ENCODE data around the gene FAH. TPM values are rescaled to one million over a fixed set of nuclear protein-coding genes. Genes with fewer than 3 reads are reported as not detected.

The FAH gene
- total and polyA plus RNA-seq, 2 donors (not counting 3 experiments of a cell fraction or from before 2014, with no cell fraction given), result 18.2 to 18.7 TPM

- Histone ChIP-seq H3K9ac (replicated peaks; ENCODE audit: extremely low read depth, insufficient read depth, low read length) (no peak overlapping the region), H2AFZ (ENCODE audit: low read depth, low read length) (no peak overlapping the region), H3K4me2 (ENCODE audit: insufficient read depth, low read length) (no peak overlapping the region), H3K27me3 (ENCODE audit: control insufficient read depth in 2 of 2, insufficient read depth in 2 of 2, low read length in 2 of 2) (peaks cover 0 to 2% of the 10 kb centered on the region in 2 experiments), H3K27ac (ENCODE audit: insufficient read depth, low read depth, low read length) (no peak overlapping the region), H3K4me1 (ENCODE audit: control insufficient read depth, extremely low read depth, insufficient read depth, low read length) (peaks cover 9% of the 10 kb centered on the region), H3K9me3 (replicated peaks; ENCODE audit: control insufficient read depth, insufficient read depth, low read length) (no peaks in the 10 kb centered on the region), H3K36me3 (ENCODE audit: control insufficient read depth in 2 of 2, extremely low read depth in 1 of 2, insufficient read depth in 2 of 2, low read length in 2 of 2) (no peaks in the 10 kb centered on the region), H3K4me3 (replicated peaks in 1 of 3; ENCODE audit: insufficient read depth in 1 of 3, low read depth in 1 of 3, low read length in 3 of 3) (no peak overlapping the region), H4K20me1 (replicated peaks; ENCODE audit: control insufficient read depth, extremely low read depth, insufficient read depth, low read length) (no peaks in the 10 kb centered on the region), H3K79me2 (ENCODE audit: control insufficient read depth, insufficient read depth, low read length) (no peaks in the 10 kb centered on the region), H3K9me1 (replicated peaks; ENCODE audit: control insufficient read depth, extremely low read depth, insufficient read depth, low read length) (no peaks in the 10 kb centered on the region)
- FAIRE-seq, result no peak
- no TSS peak for BruUV-seq (replicated peaks)
- TF ChIP-seq POLR2A (IDR thresholded peaks at IDR 0.05; ENCODE audit: low read depth, low read length) (no peak), GATA2 (IDR thresholded peaks at IDR 0.05; ENCODE audit: insufficient read depth, insufficient read length, low read depth, low read length) (no peak), FOS (IDR thresholded peaks at IDR 0.05; ENCODE audit: borderline replicate concordance, insufficient read depth, low read length) (no peak), POLR2AphosphoS5 (IDR thresholded peaks at IDR 0.05; ENCODE audit: insufficient read depth, low read depth, low read length) (no peak), JUN (IDR thresholded peaks at IDR 0.05; ENCODE audit: borderline replicate concordance, insufficient read depth, insufficient read length, low read depth) (no peak), EZH2 (IDR thresholded peaks at IDR 0.05; ENCODE audit: borderline replicate concordance, low read depth, low read length, severe bottlenecking) (no peak), MYC (IDR thresholded peaks at IDR 0.05; ENCODE audit: low read depth, low read length) (no peak)
- TF ChIP-seq, protein P1, sequence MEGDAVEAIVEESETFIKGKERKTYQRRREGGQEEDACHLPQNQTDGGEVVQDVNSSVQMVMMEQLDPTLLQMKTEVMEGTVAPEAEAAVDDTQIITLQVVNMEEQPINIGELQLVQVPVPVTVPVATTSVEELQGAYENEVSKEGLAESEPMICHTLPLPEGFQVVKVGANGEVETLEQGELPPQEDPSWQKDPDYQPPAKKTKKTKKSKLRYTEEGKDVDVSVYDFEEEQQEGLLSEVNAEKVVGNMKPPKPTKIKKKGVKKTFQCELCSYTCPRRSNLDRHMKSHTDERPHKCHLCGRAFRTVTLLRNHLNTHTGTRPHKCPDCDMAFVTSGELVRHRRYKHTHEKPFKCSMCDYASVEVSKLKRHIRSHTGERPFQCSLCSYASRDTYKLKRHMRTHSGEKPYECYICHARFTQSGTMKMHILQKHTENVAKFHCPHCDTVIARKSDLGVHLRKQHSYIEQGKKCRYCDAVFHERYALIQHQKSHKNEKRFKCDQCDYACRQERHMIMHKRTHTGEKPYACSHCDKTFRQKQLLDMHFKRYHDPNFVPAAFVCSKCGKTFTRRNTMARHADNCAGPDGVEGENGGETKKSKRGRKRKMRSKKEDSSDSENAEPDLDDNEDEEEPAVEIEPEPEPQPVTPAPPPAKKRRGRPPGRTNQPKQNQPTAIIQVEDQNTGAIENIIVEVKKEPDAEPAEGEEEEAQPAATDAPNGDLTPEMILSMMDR (IDR thresholded peaks at IDR 0.05; ENCODE audit: extremely low read depth in 1 of 2, insufficient read depth in 1 of 2, low read depth in 1 of 2, low read length in 2 of 2), result no peak
- TF ChIP-seq, protein P2, sequence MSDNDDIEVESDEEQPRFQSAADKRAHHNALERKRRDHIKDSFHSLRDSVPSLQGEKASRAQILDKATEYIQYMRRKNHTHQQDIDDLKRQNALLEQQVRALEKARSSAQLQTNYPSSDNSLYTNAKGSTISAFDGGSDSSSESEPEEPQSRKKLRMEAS (IDR thresholded peaks at IDR 0.05; ENCODE audit: insufficient read depth, insufficient read length), result no peak
- ChIA-PET CTCF (interaction anchor here (5.8 kb wide), 1 partner anchor 19 kb away, joined by 30 read pairs; no protein-coding TSS in a partner anchor), POLR2A (no interaction called here)
- dilution Hi-C loops (cut with MboI; ENCODE audit: extremely low pct_ligation_motif_present, low sequenced_read_pairs), result no loop called here
- intact Hi-C loops (cut with micrococcal nuclease), result no loop called here
- no peak for DNase-seq (ENCODE audit: low read depth, low spot score)
Measured at GRCh38 chr15:80154336-80154735, 1.5 kb downstream of the FAH start.

Measured in endothelial cell of umbilical vein (primary cell).